ENCODE results near the gene PON1.

The PON1 gene

DNA sequence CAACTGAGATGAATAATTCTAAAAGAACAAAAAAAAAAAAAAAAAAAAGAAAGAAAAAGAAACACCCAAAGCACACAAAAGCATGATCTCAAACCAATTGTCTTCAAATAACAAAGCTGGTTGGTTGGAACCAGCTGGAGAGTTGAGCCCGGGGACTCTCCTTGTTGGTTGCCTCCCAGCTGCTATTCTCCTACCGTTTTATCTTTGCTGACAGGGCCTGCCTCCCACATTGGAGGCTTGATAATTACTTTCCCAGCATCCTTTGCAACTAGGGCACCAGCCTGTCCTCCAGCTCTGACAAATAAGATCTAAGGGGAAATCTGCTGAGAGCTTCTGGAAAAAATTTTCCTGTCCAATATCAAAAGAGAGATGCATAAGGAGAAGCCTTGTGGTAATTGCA lies 6.8 kb downstream of the PON1 start:
- DNase-seq (ENCODE audit: low read depth) = no peak

DNA sequence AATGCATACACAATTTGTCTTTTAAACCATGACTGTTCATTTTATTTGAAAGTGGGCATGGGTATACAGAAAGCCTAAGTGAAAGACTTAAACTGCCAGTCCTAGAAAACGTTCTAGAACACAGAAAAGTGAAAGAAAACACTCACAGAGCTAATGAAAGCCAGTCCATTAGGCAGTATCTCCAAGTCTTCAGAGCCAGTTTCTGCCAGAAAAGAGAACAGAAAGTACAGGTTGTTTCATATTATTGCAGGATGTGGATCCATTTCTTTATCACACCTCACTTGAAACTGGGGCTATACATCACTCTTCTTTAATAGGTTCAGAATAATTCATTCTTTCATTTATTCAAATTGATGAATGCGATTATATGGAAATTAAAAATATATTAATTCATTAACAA lies 7.7 kb downstream of the PON1 start:
- no peak for DNase-seq (ENCODE audit: low read depth)

DNA sequence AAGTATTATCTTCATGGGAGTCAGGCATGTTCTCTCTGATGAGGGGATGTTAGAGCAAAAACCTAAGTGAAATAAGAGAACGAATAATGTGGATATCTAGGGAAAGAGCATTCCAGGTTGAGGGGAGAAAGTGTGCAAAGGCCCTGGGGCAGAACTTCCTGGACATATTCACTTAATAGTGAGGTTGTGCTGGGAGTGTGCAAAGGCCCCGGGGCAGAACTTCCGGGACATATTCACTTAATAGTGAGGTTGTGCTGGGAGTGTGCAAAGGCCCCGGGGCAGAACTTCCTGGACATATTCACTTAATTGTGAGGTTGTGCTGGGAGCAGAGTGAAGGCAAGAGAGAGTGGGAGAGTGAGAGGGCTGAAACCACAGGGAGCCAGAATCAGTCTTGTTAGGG lies 11.8 kb downstream of the PON1 start:
- no peak for DNase-seq (ENCODE audit: low read depth)

DNA sequence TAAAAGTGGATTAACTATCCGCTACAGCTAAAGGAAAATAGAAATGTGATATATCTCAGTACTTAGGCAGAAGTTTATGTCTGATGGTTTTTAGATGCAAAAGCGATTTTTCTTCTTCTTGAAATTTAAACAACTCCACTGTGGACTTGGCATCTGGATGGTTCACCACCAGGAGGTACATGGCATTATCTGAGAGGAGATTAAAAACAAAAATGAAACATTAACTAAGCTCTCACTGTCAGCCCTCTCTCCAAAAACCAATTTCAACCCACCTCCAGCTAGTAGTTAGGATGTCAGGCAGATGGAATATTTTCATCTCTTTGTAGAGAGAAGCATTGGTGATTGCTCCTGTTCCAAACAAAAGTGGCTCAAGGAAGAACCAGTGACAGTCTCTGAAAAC lies 12.9 kb downstream of the PON1 start:
- DNase-seq (ENCODE audit: low read depth) = no peak

DNA sequence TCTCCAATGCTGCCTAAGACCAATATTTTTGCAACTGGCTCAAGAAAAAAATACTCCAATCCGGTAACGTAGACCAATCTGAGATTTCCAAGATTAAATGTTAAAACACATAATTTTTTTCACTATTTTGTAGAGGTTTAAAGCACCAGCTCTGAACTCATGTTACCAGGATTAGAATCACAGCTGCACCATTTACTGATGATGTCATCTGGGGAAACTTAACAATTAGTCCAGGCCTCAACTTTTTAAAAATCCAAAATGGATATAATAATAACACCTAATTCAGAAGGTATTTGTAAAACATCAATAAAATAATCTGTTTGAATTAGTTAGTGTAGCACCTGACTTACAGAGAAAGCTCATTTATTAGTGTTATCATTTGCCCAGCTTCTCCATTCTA lies 14.4 kb downstream of the PON1 start:
- DNase-seq (ENCODE audit: low read depth) = no peak

DNA sequence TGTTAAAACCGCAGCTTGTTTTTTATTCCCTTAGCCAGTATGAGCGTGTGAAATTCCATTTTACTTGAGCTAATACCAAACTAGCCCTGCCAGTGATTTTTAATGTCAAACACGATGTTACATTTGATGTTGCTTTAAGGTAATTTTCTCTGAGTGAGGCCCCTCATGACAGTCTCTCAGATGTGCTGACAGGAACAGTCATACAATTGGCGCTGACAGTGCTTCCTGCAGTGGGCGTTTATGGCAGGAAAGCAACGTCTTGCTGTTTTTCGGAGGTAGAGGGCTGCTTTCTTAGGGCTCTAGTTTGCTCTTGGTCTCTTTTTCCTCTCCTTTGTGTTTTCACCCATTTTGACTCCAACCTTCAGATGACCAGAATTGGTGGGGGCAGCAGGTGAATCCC lies 19.3 kb downstream of the PON1 start:
- DNase-seq (ENCODE audit: low read depth) = no peak

DNA sequence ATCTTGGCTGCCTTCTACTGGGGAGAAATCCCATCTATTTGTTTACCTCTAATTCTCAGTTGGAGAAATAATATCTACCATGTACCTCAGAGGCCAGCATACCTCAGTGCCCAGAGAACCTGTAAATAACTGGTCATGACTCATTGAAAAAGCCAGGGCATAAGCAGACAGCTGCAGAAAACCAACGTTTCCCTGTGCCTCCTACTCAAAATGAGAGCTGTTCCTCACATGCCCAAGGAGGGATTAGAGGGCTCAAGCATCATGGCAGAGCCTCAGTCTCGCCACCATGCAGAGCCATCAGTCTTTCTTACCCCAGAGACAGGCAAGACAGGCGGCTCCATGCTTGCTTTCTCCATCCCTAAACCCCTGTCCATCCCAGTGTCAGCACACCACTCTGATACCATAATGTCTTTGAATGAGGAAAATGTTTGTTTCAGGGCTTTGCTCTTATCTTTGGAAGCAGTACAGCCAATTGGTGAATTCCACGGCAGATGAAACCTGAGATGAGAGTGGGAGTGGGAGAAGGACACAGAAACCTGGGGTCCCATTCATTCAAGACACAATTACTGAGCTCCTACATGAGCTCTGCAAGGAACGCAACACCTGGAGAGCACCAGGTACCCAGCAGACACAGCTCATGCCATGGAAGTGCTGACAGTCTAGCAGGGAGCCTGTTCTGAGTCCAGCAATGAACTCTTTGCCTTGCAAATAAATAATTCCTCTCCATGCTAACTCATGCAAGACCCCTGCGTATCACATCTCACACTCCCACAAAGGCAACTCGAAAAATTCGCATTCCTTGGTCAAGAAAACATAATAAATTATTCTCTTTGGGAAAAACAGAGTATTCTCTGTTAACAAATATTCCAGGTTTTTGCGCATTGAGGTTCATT lies 21.1 kb downstream of the PON1 start:
- DNase-seq (ENCODE audit: low read depth) = no peak

DNA sequence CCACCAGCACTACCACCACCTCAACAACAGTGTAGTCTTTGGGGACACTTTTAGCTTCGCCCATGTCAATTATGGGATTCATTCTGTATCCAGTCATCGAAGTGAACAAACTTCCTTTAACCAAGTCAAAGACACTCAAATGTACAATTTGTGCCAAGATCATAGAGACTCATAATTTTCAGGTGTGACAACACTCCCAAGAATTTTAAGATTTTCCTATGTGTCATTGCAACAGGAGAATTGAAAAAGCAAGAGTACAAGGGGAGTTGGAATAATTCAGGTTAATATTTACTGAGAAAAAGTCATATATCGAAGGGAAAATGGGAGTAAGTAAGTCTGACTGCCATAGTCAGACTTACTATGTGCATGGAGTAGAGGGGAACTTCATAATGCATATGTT lies 26.2 kb downstream of the PON1 start:
- DNase-seq (ENCODE audit: low read depth) = no peak

DNA sequence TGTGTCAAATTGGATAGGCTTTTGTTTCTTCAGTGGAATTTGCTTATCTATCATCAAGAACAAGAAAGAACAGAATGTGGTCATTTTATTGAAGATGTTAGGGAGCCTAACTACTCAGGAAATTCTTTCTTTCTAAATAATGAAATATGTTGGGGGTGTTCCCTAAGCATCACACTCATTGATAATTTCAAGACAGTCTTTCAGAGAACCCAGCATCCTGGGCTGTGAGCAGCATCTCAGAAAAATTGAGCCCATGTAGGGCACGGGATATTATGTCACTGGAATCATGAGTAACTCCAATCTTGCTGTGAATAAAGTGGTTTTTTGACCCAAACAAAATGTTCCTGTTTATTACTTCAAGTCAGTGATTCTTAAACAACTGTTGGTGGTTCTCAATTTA lies 27.3 kb downstream of the PON1 start:
- no peak for DNase-seq (ENCODE audit: low read depth)

DNA sequence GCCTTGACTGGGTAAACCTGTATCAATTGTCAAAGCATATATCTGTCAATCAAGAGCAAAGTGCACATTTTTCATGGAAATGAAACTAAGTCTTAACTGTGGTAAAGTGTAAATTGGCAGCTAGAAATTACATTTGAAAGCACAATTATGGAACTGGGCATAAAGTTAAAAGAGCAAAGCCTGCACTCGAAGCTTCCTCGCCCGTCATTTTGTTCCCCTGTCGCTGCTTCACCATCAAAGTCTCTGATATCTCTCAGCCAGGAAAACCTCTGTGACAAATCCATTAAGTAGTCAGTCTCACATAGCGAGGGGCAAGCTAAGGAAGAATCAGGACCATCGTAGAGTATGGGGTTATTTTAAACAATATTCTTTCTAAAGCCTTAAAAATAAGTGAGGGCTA lies 27.9 kb downstream of the PON1 start:
- no peak for DNase-seq (ENCODE audit: low read depth)

DNA sequence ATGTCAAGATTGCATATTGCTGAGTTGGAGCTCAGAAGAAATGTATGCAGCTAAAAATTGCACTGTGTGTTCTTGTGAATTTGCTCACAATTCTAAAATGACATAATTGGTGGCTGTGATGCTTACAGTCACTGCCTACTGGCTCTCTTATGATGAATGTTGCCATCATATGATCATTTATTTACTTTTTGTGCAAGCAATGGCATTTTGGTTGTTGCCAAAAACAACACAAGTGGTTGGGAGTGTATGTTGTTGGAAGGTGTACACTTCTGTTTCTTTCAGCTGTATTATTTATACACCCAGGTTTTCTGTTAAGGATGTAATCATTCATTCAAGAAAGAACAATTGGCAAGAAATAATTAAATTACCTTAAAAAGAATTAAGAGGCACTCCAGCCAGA lies 28.9 kb downstream of the PON1 start:
- no peak for DNase-seq (ENCODE audit: low read depth)

DNA sequence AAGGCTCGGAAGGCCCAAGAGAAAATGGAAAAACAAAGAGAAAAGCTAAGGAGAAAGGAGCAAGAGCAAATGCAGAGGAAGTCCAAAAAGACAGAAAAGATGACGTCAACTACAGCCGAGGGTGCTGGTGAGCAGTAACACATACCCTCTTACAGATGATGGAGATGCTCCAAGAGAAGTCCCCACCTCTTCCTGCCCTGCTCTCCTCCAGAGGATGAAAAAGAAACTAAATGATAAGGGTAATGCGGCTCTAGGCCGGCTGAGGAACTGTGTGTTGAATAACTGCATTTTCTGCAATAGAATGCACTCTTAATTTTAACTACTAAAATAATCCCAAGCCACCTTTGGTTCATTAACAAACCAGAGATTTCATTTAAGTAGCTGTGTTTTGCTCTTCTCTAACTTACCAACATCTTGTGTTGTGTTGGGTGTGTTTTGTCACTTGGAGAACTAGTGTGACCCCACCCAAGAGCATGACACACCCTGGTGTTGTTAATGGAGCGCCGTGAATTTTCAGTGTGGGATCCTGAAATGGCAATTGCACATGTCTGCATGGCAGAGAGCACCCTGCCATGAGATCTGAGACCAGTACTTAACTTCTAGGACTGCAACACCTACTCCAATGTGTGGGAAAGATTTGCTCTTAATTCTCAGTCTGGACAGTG lies 34.0 kb downstream of the PON1 start:
- DNase-seq (ENCODE audit: low read depth) = no peak

DNA sequence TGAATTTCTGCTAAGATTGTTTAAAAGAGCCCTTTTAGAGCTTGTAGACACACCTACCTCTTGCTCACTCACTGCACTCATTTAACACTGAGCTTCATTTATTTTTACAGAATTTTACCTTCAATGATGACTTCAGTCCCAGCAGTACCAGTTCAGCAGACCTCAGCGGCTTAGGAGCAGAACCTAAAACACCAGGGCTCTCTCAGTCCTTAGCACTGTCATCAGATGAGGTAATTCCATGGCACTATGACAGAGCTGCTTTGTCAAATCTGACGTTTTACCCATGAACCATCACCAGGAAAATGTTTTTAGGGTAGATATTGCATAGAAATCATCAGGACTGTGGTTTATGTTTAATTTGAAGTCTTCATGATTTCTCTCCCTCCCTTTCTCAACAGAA lies 38.2 kb downstream of the PON1 start:
- DNase-seq (ENCODE audit: low read depth) = no peak

DNA sequence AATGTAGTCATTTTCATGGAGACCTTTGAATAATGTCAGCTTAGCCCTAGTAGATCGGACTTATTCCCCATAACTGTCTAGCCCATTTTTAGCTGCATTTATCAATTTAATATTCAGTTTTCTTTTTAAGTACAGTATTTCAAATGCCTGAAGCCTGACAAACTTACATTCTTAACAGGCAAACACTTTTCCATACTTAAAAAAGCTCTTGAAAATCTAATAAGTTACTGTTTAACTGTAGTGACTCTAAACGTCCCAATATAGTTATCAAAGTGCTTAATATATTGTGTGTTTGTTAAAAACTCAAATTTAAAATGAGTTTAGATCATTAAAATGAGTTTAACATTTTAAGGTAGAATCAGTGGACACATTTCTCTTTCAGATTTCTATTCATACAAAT lies 44.9 kb downstream of the PON1 start:
- no peak for DNase-seq (ENCODE audit: low read depth)

DNA sequence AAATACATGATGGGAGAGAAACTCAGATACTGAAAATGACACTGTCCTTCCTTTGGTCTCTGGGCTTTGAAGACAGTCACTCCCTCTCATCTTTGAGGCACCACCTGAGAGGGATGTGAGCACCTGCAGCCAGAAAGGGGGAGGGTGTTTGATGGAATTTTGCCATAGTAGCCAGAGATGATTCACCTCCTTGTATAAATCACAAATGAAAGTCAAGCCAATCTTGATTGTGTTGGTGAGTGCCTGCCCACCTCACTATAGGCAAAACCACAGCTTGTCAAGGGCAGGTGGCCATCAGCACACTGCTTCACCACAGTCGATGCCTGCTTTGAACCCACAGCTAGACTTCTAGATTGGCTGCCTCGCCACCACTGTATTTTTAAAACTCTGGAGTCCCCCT lies 48.2 kb downstream of the PON1 start:
- no peak for DNase-seq (ENCODE audit: low read depth)

DNA sequence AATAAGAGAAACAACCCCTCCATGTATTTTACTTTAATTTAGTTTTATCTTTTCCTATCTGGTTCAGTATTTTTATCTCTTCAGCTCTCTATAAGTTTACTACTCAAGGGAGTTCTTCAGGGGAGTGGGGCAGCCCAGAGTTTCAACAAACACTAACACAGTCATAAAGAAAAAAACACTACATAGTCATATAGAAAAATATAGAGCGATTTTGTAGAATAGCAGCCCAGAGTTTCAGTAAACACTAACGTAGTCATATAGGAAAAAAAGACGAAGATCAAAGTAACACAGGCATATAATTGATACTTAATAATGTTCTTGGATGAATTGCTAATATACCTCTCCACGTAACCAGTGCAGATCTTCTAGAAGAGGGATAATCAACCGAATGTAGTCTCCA lies 54.7 kb downstream of the PON1 start:
- DNase-seq (ENCODE audit: low read depth) = no peak

DNA sequence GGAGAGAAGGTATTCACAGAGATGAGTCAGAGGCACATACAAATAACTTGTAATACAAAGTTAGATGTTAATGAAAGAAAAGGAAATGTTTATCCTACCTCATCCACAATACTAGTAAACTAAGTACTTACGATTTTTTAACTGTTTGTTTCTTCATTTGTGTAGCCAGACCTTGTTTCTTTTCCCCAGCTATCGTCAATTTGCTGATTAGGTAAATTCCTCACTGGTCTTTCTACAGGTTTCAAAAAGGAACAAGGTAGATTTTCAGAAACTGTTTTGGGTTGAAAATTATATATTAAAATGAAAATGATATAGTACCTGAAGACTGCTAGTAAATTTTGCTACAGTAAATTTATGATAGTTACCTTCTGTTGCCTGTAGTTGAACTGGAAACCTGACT lies 56.6 kb downstream of the PON1 start:
- DNase-seq (ENCODE audit: low read depth) = no peak

DNA sequence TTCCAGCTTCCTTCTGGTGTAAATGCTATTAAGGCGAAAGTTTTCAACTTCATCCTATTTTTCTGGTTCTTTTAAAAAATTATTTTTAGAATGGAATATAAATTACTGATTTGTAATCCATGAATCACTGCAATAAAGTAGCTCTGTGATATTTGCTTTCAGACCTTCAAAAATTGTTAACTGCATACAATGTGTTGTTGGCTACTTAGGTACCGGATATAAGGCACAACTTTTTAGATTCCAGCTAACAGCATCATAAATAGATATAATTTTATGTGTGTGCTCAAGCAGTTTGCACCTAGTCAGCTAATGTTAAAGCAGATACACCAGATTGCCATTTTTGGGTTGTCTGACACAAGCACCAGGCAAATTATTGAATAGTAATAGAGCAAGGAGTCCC lies 58.7 kb downstream of the PON1 start:
- DNase-seq (ENCODE audit: low read depth) = no peak

DNA sequence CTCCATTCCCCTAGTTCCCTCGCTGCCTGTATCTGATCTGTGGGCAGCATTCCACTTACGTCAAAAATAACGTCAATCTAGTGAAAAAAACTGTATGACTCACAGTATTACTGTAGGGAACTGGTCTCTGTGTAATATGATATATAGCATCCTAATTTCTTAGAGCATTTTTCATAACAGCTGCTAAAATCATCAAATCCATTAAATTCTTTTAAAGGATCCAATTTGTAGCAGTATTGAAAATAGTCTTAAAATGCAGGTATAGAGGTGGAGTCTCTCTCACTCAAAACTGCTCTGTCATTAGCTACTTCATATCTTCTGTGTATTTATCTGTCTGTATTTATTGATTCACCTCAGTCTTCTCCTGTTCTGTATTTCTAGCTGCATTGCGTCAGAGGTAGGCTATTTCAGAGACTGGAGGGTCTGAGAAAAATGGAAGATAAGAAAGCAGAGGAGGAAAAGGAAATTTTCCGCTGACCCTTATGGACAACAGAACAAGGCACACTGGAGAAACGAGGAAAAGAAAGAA lies 59.9 kb downstream of the PON1 start:
- no peak for DNase-seq (ENCODE audit: low read depth)

DNA sequence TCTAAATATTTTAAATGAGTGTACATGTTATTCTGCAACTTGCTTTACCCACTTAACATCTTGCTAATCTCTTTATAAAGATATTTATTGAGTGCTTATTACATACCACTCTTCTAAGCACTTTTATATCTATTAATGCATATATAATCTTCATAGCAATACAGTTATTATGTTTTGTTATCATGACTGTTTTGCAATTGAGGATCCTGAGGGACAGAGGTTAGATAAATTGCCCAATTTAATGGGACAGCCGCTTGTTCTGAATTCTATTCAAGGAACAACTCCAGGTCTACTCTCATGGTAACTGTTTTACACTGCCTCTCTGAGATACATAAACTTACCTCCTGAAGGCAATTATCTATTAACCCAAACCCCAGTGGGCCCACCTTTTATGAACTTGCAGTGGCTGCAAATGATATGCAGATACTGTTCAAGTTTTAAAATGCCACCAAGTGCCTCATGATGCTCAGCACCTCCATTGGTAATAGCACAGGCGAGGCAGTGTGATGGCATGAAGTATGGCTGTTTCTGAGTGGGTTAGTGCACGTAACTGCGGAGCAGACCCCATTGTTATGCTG lies 60.5 kb downstream of the PON1 start:
- DNase-seq (ENCODE audit: low read depth) = no peak

DNA sequence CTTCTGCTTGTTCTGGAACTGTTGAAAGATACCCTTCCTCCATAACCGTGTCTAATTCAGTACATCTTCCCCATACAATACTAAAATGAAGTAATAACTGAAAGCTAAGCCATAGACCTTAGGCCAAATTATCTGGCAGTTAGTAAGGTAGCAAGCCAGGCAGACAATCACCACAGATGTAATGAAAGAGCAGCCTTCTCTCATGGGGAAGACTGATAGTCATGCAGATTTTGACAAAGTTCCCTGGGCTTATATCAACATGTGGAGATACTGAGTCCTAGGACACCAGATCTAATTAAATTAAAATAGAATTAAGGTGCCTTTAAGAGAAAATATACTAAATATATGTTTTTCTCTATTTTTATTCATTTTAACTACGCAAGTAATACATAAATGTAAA lies 61.5 kb downstream of the PON1 start:
- no peak for DNase-seq (ENCODE audit: low read depth)

DNA sequence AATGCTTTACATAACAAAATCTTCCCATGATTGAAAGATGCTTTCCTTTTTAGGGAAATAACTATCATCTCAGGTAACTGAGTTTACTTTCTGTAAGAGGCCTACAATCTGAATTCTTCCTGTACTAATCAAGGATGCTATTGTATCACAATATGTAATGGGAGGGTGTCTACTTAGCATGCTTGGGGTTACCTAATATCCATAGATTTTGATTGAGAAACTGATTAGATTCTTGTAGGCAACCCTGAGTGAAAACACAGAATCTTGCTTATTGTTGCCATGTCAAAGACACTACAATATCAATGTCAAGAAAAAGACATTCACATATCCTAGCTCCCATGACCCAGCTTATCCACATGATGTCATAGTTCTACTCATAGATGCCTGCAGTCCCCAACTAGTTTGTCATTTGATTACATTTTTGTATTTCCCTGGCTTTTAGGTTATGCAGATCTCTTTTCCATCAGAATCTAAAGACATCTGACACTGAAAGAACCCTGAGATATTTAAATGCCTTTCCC lies 62.4 kb downstream of the PON1 start:
- DNase-seq (ENCODE audit: low read depth) = no peak

DNA sequence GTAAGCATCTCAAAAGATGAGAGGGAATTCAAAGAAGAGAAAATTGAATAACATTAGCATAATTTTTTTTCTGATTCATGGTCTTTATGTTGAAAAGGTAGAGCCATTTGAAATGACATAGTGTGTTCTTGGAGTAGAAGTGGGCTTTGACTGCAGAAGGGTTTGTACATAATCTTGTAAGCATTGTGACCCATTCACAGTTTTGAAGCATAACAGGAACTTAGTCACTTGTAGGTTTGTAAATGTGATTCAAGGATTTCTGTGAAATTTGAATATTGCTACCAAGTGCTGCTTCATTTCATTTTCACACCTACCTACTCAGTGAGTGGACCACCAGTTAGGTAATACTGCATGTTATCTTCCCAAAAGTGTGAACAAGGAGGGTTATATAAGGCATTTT lies 68.6 kb downstream of the PON1 start:
- no peak for DNase-seq (ENCODE audit: low read depth)
